H1 (cell line): ENCODE measurements around the gene GALP. TPM values are rescaled to one million over a fixed set of nuclear protein-coding genes. Genes with fewer than 3 reads are reported as not detected.

Experiments used
- CTCF ChIA-PET: fragments of 300-600 bp; sonication (Branson Sonifier 250); formaldehyde crosslinking; loops from one replicate; lab custom pipeline; 2021; ENCODE audit not compliant: partially characterized antibody; lab: Charles Lee
- POLR2A ChIA-PET: fragments of 300-600 bp; sonication (Branson Sonifier 250); formaldehyde crosslinking; loops from one replicate; lab custom pipeline; 2021; ENCODE audit warnings: inconsistent platforms; ENCODE audit not compliant: partially characterized antibody; lab: Charles Lee
- DNase-seq, 2 experiments: peaks; one replicate each; pipeline versions ENCODE4 v3.0.0 to v3.0.0-alpha.2; 2010 to 2022; ENCODE audit warnings: low spot score in 2 of 2, low read depth in 1 of 2, mixed read lengths in 1 of 2
- FAIRE-seq: peaks from 2 replicates; lab custom pipeline; 2011; peaks lifted over from hg19 to GRCh38; lab: Jason Lieb, UNC
- H2AFZ ChIP-seq: 2 replicates; pipeline ENCODE4 v1.8.1; 2012; ENCODE audit warnings: low read length, inconsistent platforms
- H2AK5ac ChIP-seq: 2 replicates; pipeline ENCODE4 v1.6.1; 2013; ENCODE audit warnings: low read depth, low read length
- H2BK120ac ChIP-seq: replicated peaks from 2 replicates; pipeline ENCODE3; 2013; ENCODE audit warnings: low read depth, low read length, inconsistent platforms
- H2BK12ac ChIP-seq: 2 replicates; pipeline ENCODE4 v1.6.1; 2013; ENCODE audit warnings: low read depth, low read length
- H2BK15ac ChIP-seq: 2 replicates; pipeline ENCODE4 v1.6.1; 2013; ENCODE audit warnings: low read length
- H2BK20ac ChIP-seq: 2 replicates; pipeline ENCODE4 v1.6.1; 2013; ENCODE audit warnings: low read length
- H2BK5ac ChIP-seq: 2 replicates; pipeline ENCODE4 v1.6.1; 2013; ENCODE audit warnings: low read depth, low read length
- H3K14ac ChIP-seq: 2 replicates; pipeline ENCODE4 v1.6.1; 2013; ENCODE audit warnings: inconsistent platforms; ENCODE audit not compliant: insufficient read length
- H3K18ac ChIP-seq: 2 replicates; pipeline ENCODE4 v1.6.1; 2013; ENCODE audit warnings: low read length; ENCODE audit errors: extremely low read depth
- H3K23ac ChIP-seq: 2 replicates; pipeline ENCODE4 v1.6.1; 2013; ENCODE audit warnings: inconsistent platforms; ENCODE audit not compliant: insufficient read length
- H3K23me2 ChIP-seq: 2 replicates; pipeline ENCODE4 v1.6.1; 2013; ENCODE audit warnings: low read depth, low read length
- H3K27ac ChIP-seq: 2 replicates; pipeline ENCODE4 v1.6.1; 2011; ENCODE audit warnings: low read depth, low read length, inconsistent platforms
- H3K27me3 ChIP-seq, 4 experiments: replicated peaks in 1 of 4; 1 replicate in 1 of 4; 2 replicates in 3 of 4; pipeline versions ENCODE4 v1.6.1 to v1.8.1; 2011 to 2013; ENCODE audit warnings: low read length in 3 of 4, mild to moderate bottlenecking in 3 of 4, inconsistent platforms in 2 of 4, mixed read lengths in 2 of 4, moderate library complexity in 1 of 4; ENCODE audit not compliant: control insufficient read depth in 3 of 4, insufficient read depth in 3 of 4; ENCODE audit errors: extremely low read depth in 1 of 4
- H3K36me3 ChIP-seq, 4 experiments: 2 replicates each; pipeline versions ENCODE4 v1.6.1 to v1.8.1; 2011 to 2013; ENCODE audit warnings: mild to moderate bottlenecking in 4 of 4, low read length in 3 of 4, moderate library complexity in 2 of 4, control low read depth in 1 of 4, inconsistent platforms in 1 of 4; ENCODE audit not compliant: insufficient read depth in 4 of 4, control insufficient read depth in 2 of 4
- H3K4ac ChIP-seq: replicated peaks from 2 replicates; pipeline ENCODE3; 2013; ENCODE audit warnings: low read length, low read depth, mixed read lengths, inconsistent platforms; ENCODE audit not compliant: insufficient read length
- H3K4me1 ChIP-seq, 4 experiments: replicated peaks in 1 of 4; 1 replicate in 1 of 4; 2 replicates in 3 of 4; pipeline versions ENCODE4 v1.6.1 to v1.8.1; 2011 to 2013; ENCODE audit warnings: low read length in 3 of 4, inconsistent platforms in 2 of 4, mixed read lengths in 1 of 4; ENCODE audit not compliant: insufficient read depth in 4 of 4, control insufficient read depth in 3 of 4
- H3K4me2 ChIP-seq, 2 experiments: 2 replicates each; pipeline versions ENCODE4 v1.6.1 to v1.8.1; 2011 to 2013; ENCODE audit warnings: low read depth in 2 of 2, low read length in 2 of 2, control low read depth in 1 of 2, inconsistent platforms in 1 of 2, mild to moderate bottlenecking in 1 of 2; ENCODE audit not compliant: insufficient read depth in 1 of 2
- H3K4me3 ChIP-seq, 4 experiments: fragments of 200-600, 300-600 bp in 1 of 4; sonication (generic), shearing (Covaris generic), sonication (Bioruptor Twin) in 1 of 4; 2 replicates each; pipeline versions ENCODE4 v1.5.1 to v1.8.1; 2011 to 2016; ENCODE audit warnings: low read length in 4 of 4, low read depth in 3 of 4, control low read depth in 2 of 4, inconsistent platforms in 2 of 4, mild to moderate bottlenecking in 2 of 4, mixed read lengths in 1 of 4, moderate library complexity in 1 of 4; ENCODE audit not compliant: insufficient read depth in 2 of 4; ENCODE audit errors: extremely low read depth in 1 of 4
- H3K56ac ChIP-seq: replicated peaks from 2 replicates; pipeline ENCODE3; 2013; ENCODE audit warnings: low read depth, mild to moderate bottlenecking, mixed read lengths, low read length, inconsistent platforms; ENCODE audit not compliant: insufficient read length
- H3K79me1 ChIP-seq: 2 replicates; pipeline ENCODE4 v1.6.1; 2013; ENCODE audit warnings: low read depth, low read length, control low read depth
- H3K79me2 ChIP-seq, 2 experiments: 2 replicates each; pipeline versions ENCODE4 v1.6.1 to v1.8.1; 2012 to 2013; ENCODE audit warnings: low read length in 2 of 2, mild to moderate bottlenecking in 2 of 2, inconsistent platforms in 1 of 2; ENCODE audit not compliant: insufficient read depth in 2 of 2, control insufficient read depth in 1 of 2
- H3K9ac ChIP-seq, 4 experiments: replicated peaks in 1 of 4; 1 replicate in 1 of 4; 2 replicates in 3 of 4; pipeline versions ENCODE4 v1.6.1 to v1.8.1; 2011 to 2013; ENCODE audit warnings: low read depth in 3 of 4, low read length in 3 of 4, control low read depth in 2 of 4, mild to moderate bottlenecking in 2 of 4, moderate library complexity in 2 of 4, inconsistent platforms in 1 of 4; ENCODE audit errors: extremely low read depth in 1 of 4
- H3K9me3 ChIP-seq, 2 experiments: 2 replicates each; pipeline versions ENCODE4 v1.6.1 to v1.8.1; 2012 to 2013; ENCODE audit warnings: mild to moderate bottlenecking in 2 of 2, moderate library complexity in 2 of 2, control low read depth in 1 of 2, inconsistent platforms in 1 of 2, low read depth in 1 of 2, low read length in 1 of 2, mixed read lengths in 1 of 2; ENCODE audit not compliant: insufficient read depth in 2 of 2
- H4K20me1 ChIP-seq, 2 experiments: replicated peaks in 1 of 2; 2 replicates each; pipeline versions ENCODE3 to v1.8.1; 2011 to 2013; ENCODE audit warnings: inconsistent platforms in 2 of 2, low read length in 2 of 2, mild to moderate bottlenecking in 1 of 2; ENCODE audit not compliant: insufficient read depth in 2 of 2, control insufficient read depth in 1 of 2
- H4K5ac ChIP-seq: 2 replicates; pipeline ENCODE4 v1.6.1; 2013; ENCODE audit warnings: low read length, low read depth, mixed read lengths, inconsistent platforms; ENCODE audit not compliant: insufficient read length
- H4K8ac ChIP-seq: 2 replicates; pipeline ENCODE4 v1.8.0; 2013; ENCODE audit warnings: mild to moderate bottlenecking, moderate library complexity, low read length, inconsistent platforms; ENCODE audit not compliant: insufficient read depth; ENCODE audit errors: extremely low read depth
- H4K91ac ChIP-seq: replicated peaks from 2 replicates; pipeline ENCODE3; 2013; ENCODE audit warnings: low read length, mixed read lengths, inconsistent platforms; ENCODE audit not compliant: insufficient read length
- HDAC6 ChIP-seq: IDR thresholded peaks from one replicate; pipeline ENCODE4 v1.7.1; 2012; ENCODE audit warnings: low read depth, mild to moderate bottlenecking, inconsistent platforms, low read length, moderate library complexity
- WGBS, 2 experiments: shearing (Covaris generic) in 1 of 2; methylation state at CpG; one replicate each; pipeline versions ENCODE4 v1.1.6 to v1.1.7; 2013 to 2015; ENCODE audit warnings: low lambda C conversion rate in 2 of 2, mixed read lengths in 2 of 2, inconsistent platforms in 1 of 2, low coverage in 1 of 2, missing lambda C conversion rate in 1 of 2; ENCODE audit not compliant: insufficient replicate concordance in 2 of 2, insufficient coverage in 1 of 2, insufficient read length in 1 of 2; ENCODE audit errors: extremely low coverage in 1 of 2, missing lambda C conversion rate in 1 of 2; 5-methylcytosine and 5-hydroxymethylcytosine counted together
- polyA plus RNA-seq, 7 experiments: library from polyadenylated mRNA; depleted of rRNA in 3 of 7; stranded (reverse) in 5 of 7; unstranded in 2 of 7; fragments of >200 nt in 5 of 7; fragments of 200-250 nt in 2 of 7; gene quantifications; 1 replicate in 5 of 7; 2 replicates in 1 of 7; 4 replicates in 1 of 7; pipeline versions ENCODE4 v1.2.1 to v1.2.3, GENCODE V29; 2011 to 2013; ENCODE audit warnings: missing spikeins in 2 of 7, mixed read lengths in 2 of 7
- total RNA-seq: library from RNA; stranded (reverse); fragmentation: NEBNext Ultra II Directional; extraction: Animal tissue kit (Norgen Biotek cat#: 25700); gene quantifications from 2 replicates; pipeline ENCODE4 v1.2.1, GENCODE V29; 2021

GALP gene
- total and polyA plus RNA-seq, 2 of the 8 experiments (the other 6 are each of a cell fraction or from before 2014, with no cell fraction given): 0.14 TPM; not detected in 1

DNA sequence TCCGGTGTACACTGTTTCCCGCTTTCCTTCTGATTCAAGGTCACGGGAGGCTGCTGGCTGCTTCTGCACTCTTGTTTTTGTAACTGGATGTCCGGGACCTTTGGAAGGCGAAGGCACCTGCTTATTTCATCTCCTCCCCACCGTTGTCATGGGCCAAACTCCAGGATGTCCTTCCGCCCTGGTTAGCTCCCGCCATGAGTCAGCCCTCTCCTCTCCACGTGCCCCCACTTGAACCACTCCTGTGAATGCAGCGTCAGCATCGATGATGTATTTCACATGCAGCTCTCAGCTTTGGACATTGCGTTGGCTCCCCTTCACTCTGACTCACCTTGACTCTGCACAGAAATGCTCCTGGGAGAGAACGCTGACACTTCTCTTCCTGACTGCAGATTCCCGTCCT is 5.5 kb upstream of the GALP start:
- no peak for DNase-seq
- Histone ChIP-seq H3K9ac (no peak overlapping the region), H3K56ac (no peak overlapping the region), H2BK12ac (no peak overlapping the region), H2AK5ac (no peak overlapping the region), H4K5ac (no peak overlapping the region), H3K27ac (no peak overlapping the region), H3K4me1 (no peaks in the 10 kb centered on the region), H2BK15ac (no peak overlapping the region), H3K36me3 (no peaks in the 10 kb centered on the region), H2AFZ (no peak overlapping the region), H4K91ac (no peak overlapping the region), H3K79me2 (no peaks in the 10 kb centered on the region), H4K20me1 (no peaks in the 10 kb centered on the region), H3K4me2 (no peak overlapping the region), H3K23ac (no peak overlapping the region), H3K9me3 (no peaks in the 10 kb centered on the region), H3K23me2 (no peaks in the 10 kb centered on the region), H2BK5ac (no peak overlapping the region), H2BK20ac (no peak overlapping the region), H3K14ac (no peak overlapping the region), H3K27me3 (no peaks in the 10 kb centered on the region), H2BK120ac (no peak overlapping the region), H3K4ac (no peak overlapping the region), H3K18ac (no peak overlapping the region), H3K79me1 (no peaks in the 10 kb centered on the region), H3K4me3 (no peak overlapping the region), H4K8ac (no peak overlapping the region; the same call in 1 of the 2 replicates)
- FAIRE-seq: no peak
- no peak for TF ChIP-seq HDAC6
- 84% methylated on average over 14 of the region's 14 CpGs; no CpG with 5 or more reads in 1 of the 2 experiments for WGBS, 2 experiments
- ChIA-PET CTCF (interaction anchor here (0.7 to 13.8 kb wide), 6 partner anchors 9 to 131 kb away, joined by 3 to 137 read pairs (median 4); no protein-coding TSS in a partner anchor), POLR2A (no interaction called here)
